Spleen (tissue), 7 donors: ENCODE results near the gene TXNDC11.

Experiments
- CTCF ChIP-seq, 11 experiments: fragments of 200-600 bp in 7 of 11; fragments of 450-650 bp in 4 of 11; sonication (generic) in 4 of 11; IDR thresholded peaks in 8 of 11; conservative IDR thresholded peaks in 3 of 11; 1 replicate in 7 of 11; 2 replicates in 4 of 11; pipeline versions ENCODE4 v1.4.0 to v1.8.0; 2016 to 2021; ENCODE audit warnings: antibody characterized with exemption in 11 of 11, inconsistent platforms in 4 of 11, mild to moderate bottlenecking in 1 of 11
- POLR2AphosphoS5 ChIP-seq, 3 donors: sonication (generic); formaldehyde crosslinking; IDR thresholded peaks; one replicate each; pipeline ENCODE4 v1.5.1; 2017; ENCODE audit warnings: antibody characterized with exemption in 3 of 3
- donor health status: DM: no; HTN: no; CAD: no; lungs with moderate emphysema.
- donor health status: DM: no; HTN: no; CAD: no.
- donor health status: DM: no; HTN: no; CAD: no.

DNA sequence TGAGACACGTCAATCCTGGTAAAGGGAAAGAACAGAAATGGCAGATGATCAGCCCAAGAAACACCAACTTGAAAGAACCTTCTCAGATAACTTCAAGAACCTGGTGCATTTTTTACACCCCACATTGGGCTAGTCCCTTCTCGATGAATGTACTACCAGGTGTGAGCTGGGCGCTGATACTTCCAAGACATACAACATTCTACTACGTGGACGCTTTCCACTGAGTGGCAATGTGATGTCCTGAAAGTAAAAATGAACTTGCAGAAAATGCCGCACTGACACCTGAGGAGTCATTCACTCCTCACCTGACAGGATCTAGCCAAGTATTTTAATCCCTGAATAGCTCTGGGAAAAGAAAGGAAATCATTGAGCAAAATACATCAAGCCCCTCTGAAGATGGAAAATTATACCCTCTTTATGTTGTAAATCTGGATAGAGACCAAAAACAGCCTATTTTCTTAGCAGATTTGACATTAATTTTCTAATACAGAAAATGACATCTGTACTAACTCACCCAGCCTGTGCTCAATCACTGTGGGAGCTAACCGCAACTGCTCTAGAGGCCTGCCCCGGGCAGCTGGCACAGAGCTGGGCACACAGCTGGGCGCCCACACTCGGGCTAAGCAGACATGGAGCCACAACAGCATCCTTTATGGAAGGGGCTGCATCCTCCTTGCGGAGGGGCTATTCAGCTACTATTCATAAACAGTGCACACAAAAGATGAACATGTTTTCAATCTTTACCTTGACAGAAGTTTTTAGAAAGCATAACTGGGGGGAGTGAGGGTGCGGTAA is 58.2 kb downstream of the TXNDC11 start:
- TF ChIP-seq CTCF (IDR thresholded peaks at IDR 0.05 in 8 of 11, conservative IDR thresholded peaks at IDR 0.05 in 3 of 11), result no peak
- no peak for TF ChIP-seq POLR2AphosphoS5 (IDR thresholded peaks at IDR 0.05)
